Measurements from ENCODE around the gene EML4.

The EML4 gene

GRCh38 chr2:42224422-42225067, 55.4 kb downstream of the EML4 start:
- intact Hi-C loops (cut with DNase I; ENCODE audit: low total_unique reads): no loop called here
- H3K9me3 ChIP-seq: no peaks in the 10 kb centered on the region
- no peak for DNase-seq
- H3K36me3 ChIP-seq: peaks cover 0 to 5% (median 0%) of the 10 kb centered on the region in 3 donors
- H3K27ac ChIP-seq: no peak overlapping the region
- no peaks in the 10 kb centered on the region for H3K27me3 ChIP-seq
- H3K4me1 ChIP-seq: peaks cover 0 to 11% (median 2%) of the 10 kb centered on the region in 4 donors
- no peak overlapping the region for H3K4me3 ChIP-seq
- no peak for TF ChIP-seq CTCF (IDR thresholded peaks at IDR 0.05)

GRCh38 chr2:42225573-42225972, 56.4 kb downstream of the EML4 start:
- intact Hi-C loops (cut with DNase I; ENCODE audit: low total_unique reads): no loop called here
- Histone ChIP-seq H3K4me1 (peaks cover 0 to 11% (median 2%) of the 10 kb centered on the region in 4 donors), H3K36me3 (peaks cover 0 to 5% (median 0%) of the 10 kb centered on the region in 3 donors), H3K4me3 (no peak overlapping the region), H3K27ac (no peak overlapping the region), H3K9me3 (no peaks in the 10 kb centered on the region), H3K27me3 (no peaks in the 10 kb centered on the region)
- DNase-seq: no peak
- TF ChIP-seq CTCF (IDR thresholded peaks at IDR 0.05): no peak

- TF ChIP-seq CTCF (IDR thresholded peaks at IDR 0.05): no peak
- Histone ChIP-seq H3K36me3 (no peaks in the 10 kb centered on the region), H3K4me3 (no peak overlapping the region), H3K4me1 (peaks cover 0 to 11% (median 2%) of the 10 kb centered on the region in 4 donors), H3K27ac (no peak overlapping the region), H3K9me3 (no peaks in the 10 kb centered on the region), H3K27me3 (no peaks in the 10 kb centered on the region)
- DNase-seq: no peak
- intact Hi-C loops (cut with DNase I; ENCODE audit: low total_unique reads): no loop called here
These were observed 58.3 kb downstream of the EML4 start for GRCh38 chr2:42227491-42227890.

- no peak overlapping the region for H3K4me3 ChIP-seq
- H3K9me3 ChIP-seq: no peaks in the 10 kb centered on the region
- no peak for TF ChIP-seq CTCF (IDR thresholded peaks at IDR 0.05)
- H3K4me1 ChIP-seq: peaks cover 0 to 11% (median 2%) of the 10 kb centered on the region in 4 donors
- no peak for DNase-seq
- H3K27me3 ChIP-seq: no peaks in the 10 kb centered on the region
- no peaks in the 10 kb centered on the region for H3K36me3 ChIP-seq
- no peak overlapping the region for H3K27ac ChIP-seq
- intact Hi-C loops (cut with DNase I; ENCODE audit: low total_unique reads): no loop called here
These were observed 58.9 kb downstream of the EML4 start for GRCh38 chr2:42228101-42228500.

- intact Hi-C loops (cut with DNase I; ENCODE audit: low total_unique reads): no loop called here
- Histone ChIP-seq H3K9me3 (no peaks in the 10 kb centered on the region), H3K36me3 (no peaks in the 10 kb centered on the region), H3K27me3 (no peaks in the 10 kb centered on the region), H3K4me3 (no peak overlapping the region), H3K27ac (no peak overlapping the region), H3K4me1 (no peaks in the 10 kb centered on the region)
- no peak for TF ChIP-seq CTCF (IDR thresholded peaks at IDR 0.05)
- no peak for DNase-seq
These were observed 60.8 kb downstream of the EML4 start for GRCh38 chr2:42229949-42230348.

GRCh38 chr2:42230891-42231290, 61.7 kb downstream of the EML4 start:
- no peak for TF ChIP-seq CTCF (IDR thresholded peaks at IDR 0.05)
- H3K4me1 ChIP-seq: no peaks in the 10 kb centered on the region
- intact Hi-C loops (cut with DNase I; ENCODE audit: low total_unique reads): no loop called here
- no peak for DNase-seq
- no peaks in the 10 kb centered on the region for H3K9me3 ChIP-seq
- H3K27ac ChIP-seq: no peak overlapping the region
- H3K27me3 ChIP-seq: no peaks in the 10 kb centered on the region
- no peak overlapping the region for H3K4me3 ChIP-seq
- no peaks in the 10 kb centered on the region for H3K36me3 ChIP-seq
